Astrocyte (in vitro differentiated cells and primary cell): Measurements from ENCODE around the gene TRIM44. TPM values are rescaled to one million over a fixed set of nuclear protein-coding genes. Genes with fewer than 3 reads are reported as not detected.
A peak's percentile ranks its signal among the peaks of the same experiment; 100 is the strongest.

Experiments
- DNase-seq: peaks from one replicate; pipeline ENCODE4 v3.0.0-alpha.2; 2010; ENCODE audit warnings: low read depth
- FAIRE-seq: peaks from 2 replicates; lab custom pipeline; 2011; peaks lifted over from hg19 to GRCh38; lab: Jason Lieb, UNC
- H2AFZ ChIP-seq: 2 replicates; pipeline ENCODE4 v1.6.0; 2012; ENCODE audit warnings: low read depth, low read length, inconsistent platforms
- H3K27ac ChIP-seq: 2 replicates; pipeline ENCODE4 v1.5.1; 2011; ENCODE audit warnings: low read depth, low read length, inconsistent platforms
- H3K27me3 ChIP-seq: 2 replicates; pipeline ENCODE4 v1.6.0; 2011; ENCODE audit warnings: low read length, inconsistent platforms; ENCODE audit not compliant: insufficient read depth
- H3K36me3 ChIP-seq: 2 replicates; pipeline ENCODE4 v1.5.1; 2011; ENCODE audit warnings: low read length, inconsistent platforms; ENCODE audit not compliant: insufficient read depth
- H3K4me1 ChIP-seq: 2 replicates; pipeline ENCODE4 v1.5.1; 2011; ENCODE audit warnings: low read length, inconsistent platforms; ENCODE audit not compliant: insufficient read depth
- H3K4me2 ChIP-seq: 2 replicates; pipeline ENCODE4 v1.6.0; 2012; ENCODE audit warnings: low read length, inconsistent platforms
- H3K4me3 ChIP-seq: 2 replicates; pipeline ENCODE4 v1.5.1; 2011; ENCODE audit warnings: low read depth, mild to moderate bottlenecking, low read length, inconsistent platforms; ENCODE audit not compliant: insufficient read depth
- H3K79me2 ChIP-seq: 2 replicates; pipeline ENCODE4 v1.6.0; 2012; ENCODE audit warnings: mild to moderate bottlenecking, low read length, inconsistent platforms; ENCODE audit not compliant: insufficient read depth
- H3K9ac ChIP-seq: 2 replicates; pipeline ENCODE4 v1.6.0; 2012; ENCODE audit warnings: mild to moderate bottlenecking, low read length, inconsistent platforms
- H3K9me3 ChIP-seq: 2 replicates; pipeline ENCODE4 v1.5.1; 2012; ENCODE audit warnings: low read depth, mild to moderate bottlenecking, low read length, inconsistent platforms; ENCODE audit not compliant: insufficient read depth
- H4K20me1 ChIP-seq: 2 replicates; pipeline ENCODE4 v1.6.0; 2012; ENCODE audit warnings: low read length, inconsistent platforms; ENCODE audit not compliant: insufficient read depth
- H3K27ac Mint-ChIP-seq: one replicate; pipeline ENCODE4 v1.8.0; 2021; ENCODE audit warnings: mild to moderate bottlenecking, mixed read lengths; ENCODE audit not compliant: unreplicated experiment
- H3K27me3 Mint-ChIP-seq: one replicate; pipeline ENCODE4 v1.8.0; 2021; ENCODE audit warnings: low read depth, mixed read lengths; ENCODE audit not compliant: unreplicated experiment
- H3K36me3 Mint-ChIP-seq: one replicate; pipeline ENCODE4 v1.8.0; 2021; ENCODE audit warnings: low read depth, mixed read lengths; ENCODE audit not compliant: unreplicated experiment
- H3K4me1 Mint-ChIP-seq: one replicate; pipeline ENCODE4 v1.8.0; 2021; ENCODE audit warnings: low read depth, mixed read lengths; ENCODE audit not compliant: unreplicated experiment
- H3K4me3 Mint-ChIP-seq: one replicate; pipeline ENCODE4 v1.8.0; 2021; ENCODE audit warnings: mild to moderate bottlenecking, moderate library complexity, mixed read lengths; ENCODE audit not compliant: unreplicated experiment
- H3K9me3 Mint-ChIP-seq: one replicate; pipeline ENCODE4 v1.8.0; 2021; ENCODE audit warnings: mild to moderate bottlenecking, mixed read lengths; ENCODE audit not compliant: unreplicated experiment
- CTCF ChIP-seq: IDR thresholded peaks from 2 replicates; pipeline ENCODE4 v1.5.1; 2011; ENCODE audit warnings: low read depth, mild to moderate bottlenecking, inconsistent platforms, low read length, moderate library complexity; ENCODE audit not compliant: insufficient read depth
- EZH2 ChIP-seq: IDR thresholded peaks from 2 replicates; pipeline ENCODE4 v1.6.1; 2012; ENCODE audit warnings: mild to moderate bottlenecking, low read length, inconsistent platforms; ENCODE audit not compliant: insufficient read depth
- total RNA-seq: library from RNA; stranded (reverse); gene quantifications from 2 replicates; pipeline ENCODE4 v1.2.1, GENCODE V29; 2021

The TRIM44 gene
- total RNA-seq, 1 donor from 2014 or later: 61.0 TPM

- FAIRE-seq: no peak
Measured at GRCh38 chr11:35810045-35810645, 147.6 kb downstream of the TRIM44 start.

GRCh38 chr11:35811783-35812182 lies 149.2 kb downstream of the TRIM44 start:
- Histone ChIP-seq H3K9me3 (no peaks in the 10 kb centered on the region), H3K9ac (no peak overlapping the region), H4K20me1 (peaks cover 2% of the 10 kb centered on the region), H3K36me3 (no peaks in the 10 kb centered on the region), H3K27ac (no peak overlapping the region), H2AFZ (no peak overlapping the region), H3K4me2 (no peak overlapping the region), H3K4me3 (no peak overlapping the region), H3K79me2 (no peaks in the 10 kb centered on the region), H3K27me3 (no peaks in the 10 kb centered on the region), H3K4me1 (no peaks in the 10 kb centered on the region)
- no peaks in the 10 kb centered on the region for H3K9me3 Mint-ChIP-seq
- DNase-seq: no peak
- no peak overlapping the region for H3K4me3 Mint-ChIP-seq
- H3K4me1 Mint-ChIP-seq: no peaks in the 10 kb centered on the region
- no peak for FAIRE-seq
- H3K27me3 Mint-ChIP-seq: no peaks in the 10 kb centered on the region
- TF ChIP-seq CTCF: no peak
- no peak for TF ChIP-seq EZH2
- H3K27ac Mint-ChIP-seq: no peak overlapping the region
- peaks cover 8% of the 10 kb centered on the region for H3K36me3 Mint-ChIP-seq

More at GRCh38 chr11:35810045-35810645, 147.6 kb downstream of the TRIM44 start:
- no peaks in the 10 kb centered on the region for H3K27me3 ChIP-seq
- Mint-ChIP-seq H3K9me3 (no peaks in the 10 kb centered on the region), H3K27ac (no peak overlapping the region), H3K4me1 (no peaks in the 10 kb centered on the region), H3K4me3 (no peak overlapping the region), H3K36me3 (peaks cover 9% of the 10 kb centered on the region), H3K27me3 (no peaks in the 10 kb centered on the region)
- H3K9me3 ChIP-seq: no peaks in the 10 kb centered on the region
- peaks cover 2% of the 10 kb centered on the region for H4K20me1 ChIP-seq
- no peaks in the 10 kb centered on the region for H3K4me1 ChIP-seq
- TF ChIP-seq CTCF (no peak), EZH2 (no peak)
- DNase-seq: no peak
- no peak overlapping the region for H3K4me2 ChIP-seq
- H3K4me3 ChIP-seq: no peak overlapping the region
- H3K36me3 ChIP-seq: no peaks in the 10 kb centered on the region
- no peak overlapping the region for H2AFZ ChIP-seq
- no peak overlapping the region for H3K9ac ChIP-seq
- H3K27ac ChIP-seq: no peak overlapping the region
- no peaks in the 10 kb centered on the region for H3K79me2 ChIP-seq

GRCh38 chr11:35812828-35813227 lies 150.3 kb downstream of the TRIM44 start:
- Mint-ChIP-seq H3K9me3 (peaks cover 2% of the 10 kb centered on the region), H3K27me3 (no peaks in the 10 kb centered on the region), H3K36me3 (peaks cover 6% of the 10 kb centered on the region), H3K27ac (no peak overlapping the region), H3K4me1 (no peaks in the 10 kb centered on the region), H3K4me3 (no peak overlapping the region)
- no peak overlapping the region for H3K4me3 ChIP-seq
- no peaks in the 10 kb centered on the region for H3K4me1 ChIP-seq
- H3K9me3 ChIP-seq: no peaks in the 10 kb centered on the region
- FAIRE-seq (no peak), DNase-seq (peak; percentile 36)
- H3K36me3 ChIP-seq: no peaks in the 10 kb centered on the region
- H3K27ac ChIP-seq: no peak overlapping the region
- H3K4me2 ChIP-seq: no peak overlapping the region
- no peak overlapping the region for H2AFZ ChIP-seq
- no peaks in the 10 kb centered on the region for H3K27me3 ChIP-seq
- no peak overlapping the region for H3K9ac ChIP-seq
- H3K79me2 ChIP-seq: no peaks in the 10 kb centered on the region
- TF ChIP-seq EZH2 (no peak), CTCF (no peak)
- peaks cover 2% of the 10 kb centered on the region for H4K20me1 ChIP-seq
